ENCODE results near the gene SUSD6.

Gene SUSD6

DNA sequence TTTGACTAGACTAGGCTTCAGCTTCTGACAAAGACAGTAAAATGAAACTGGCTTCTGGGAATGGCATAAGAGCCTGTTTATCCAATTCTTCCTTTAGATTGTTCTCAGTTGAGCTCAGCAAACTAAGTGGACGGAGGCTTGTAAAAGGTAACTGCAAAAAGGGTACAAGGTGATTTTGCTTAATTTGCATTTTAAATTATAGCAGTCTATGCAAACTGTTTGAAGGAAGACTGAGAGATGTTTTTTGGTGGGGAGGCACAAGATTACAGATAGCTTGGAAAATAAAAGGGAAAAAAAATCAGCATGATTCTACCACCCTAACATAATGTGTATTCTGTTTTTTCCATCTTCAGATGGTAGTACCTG is 5.0 kb downstream of the SUSD6 start:
- H3K9ac ChIP-seq (ENCODE audit: low read depth, low read length, poor library complexity): no peak overlapping the region
- no peak overlapping the region for H2BK12ac ChIP-seq (ENCODE audit: low read length)
- no peaks in the 10 kb centered on the region for H3K9me3 ChIP-seq (replicated peaks in 1 of 2; ENCODE audit: control insufficient read depth in 2 of 2, insufficient read depth in 1 of 2, low read depth in 1 of 2, low read length in 2 of 2)
- DNase-seq (ENCODE audit: low spot score): no peak
- no peak overlapping the region for H3K14ac ChIP-seq (ENCODE audit: low read length)
- H4K91ac ChIP-seq (ENCODE audit: low read depth, low read length, poor library complexity): no peak overlapping the region
- H2BK5ac ChIP-seq (ENCODE audit: low read length): no peak overlapping the region
- no peak overlapping the region for H3K23ac ChIP-seq (ENCODE audit: low read depth, low read length, poor library complexity)
- H3K4ac ChIP-seq (ENCODE audit: low read length): no peak overlapping the region
- H3K18ac ChIP-seq (ENCODE audit: low read length): no peak overlapping the region
- H3K27ac ChIP-seq (replicated peaks; ENCODE audit: low read length): no peak overlapping the region
- no peak overlapping the region for H2AFZ ChIP-seq (ENCODE audit: low read length)
- H3K4me2 ChIP-seq (ENCODE audit: insufficient read depth, low read length, poor library complexity, severe bottlenecking): no peak overlapping the region
- no peaks in the 10 kb centered on the region for H3K27me3 ChIP-seq (ENCODE audit: control insufficient read depth in 3 of 3, insufficient read depth in 3 of 3, low read depth in 1 of 3, low read length in 3 of 3)
- H3K4me1 ChIP-seq (ENCODE audit: control insufficient read depth in 2 of 2, insufficient read depth in 1 of 2, low read depth in 1 of 2, low read length in 2 of 2): peaks cover 6 to 14% of the 10 kb centered on the region in 2 donors
- H3K4me3 ChIP-seq (ENCODE audit: low read length in 2 of 2): no peak overlapping the region
- no peak overlapping the region for H2AK5ac ChIP-seq (ENCODE audit: low read depth, low read length)
- no peak overlapping the region for H2BK15ac ChIP-seq (ENCODE audit: low read length)
- no peak overlapping the region for H4K8ac ChIP-seq (ENCODE audit: low read depth, low read length)
- H3K36me3 ChIP-seq (replicated peaks in 1 of 2; ENCODE audit: control insufficient read depth in 2 of 2, insufficient read depth in 2 of 2, low read length in 2 of 2): peaks cover 0 to 10% of the 10 kb centered on the region in 2 donors
- no peaks in the 10 kb centered on the region for H3K79me1 ChIP-seq (ENCODE audit: low read depth, low read length)
- WGBS, 2 donors (ENCODE audit: extremely low coverage in 2 of 2, insufficient read length in 2 of 2, insufficient replicate concordance in 1 of 2): no CpG with 5 or more reads among the region's 1 CpG
- H2BK120ac ChIP-seq (ENCODE audit: low read depth, low read length): no peak overlapping the region

DNA sequence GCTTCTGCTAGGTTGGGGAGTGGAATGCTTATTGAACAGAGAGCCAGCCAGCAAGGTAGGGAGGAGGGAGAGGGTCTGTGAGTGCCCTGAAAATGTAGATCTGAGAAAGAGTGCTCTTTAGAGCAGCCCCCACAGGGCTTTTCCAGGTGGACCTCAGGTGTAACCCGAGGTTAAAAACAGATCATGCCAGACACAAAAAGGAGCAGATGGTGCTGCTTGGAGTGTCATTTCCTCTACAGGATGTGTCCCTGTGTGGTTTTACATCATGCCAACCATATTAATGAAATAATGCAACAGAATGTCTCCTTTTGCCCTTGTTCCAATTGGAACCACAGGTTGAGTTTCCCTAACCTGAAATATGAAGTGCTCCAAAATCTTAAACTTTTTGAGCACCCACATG is 6.4 kb downstream of the SUSD6 start:
- Histone ChIP-seq H3K14ac (ENCODE audit: low read length) (no peak overlapping the region), H3K4ac (ENCODE audit: low read length) (no peak overlapping the region), H3K4me2 (ENCODE audit: insufficient read depth, low read length, poor library complexity, severe bottlenecking) (no peak overlapping the region), H3K4me3 (ENCODE audit: low read length in 2 of 2) (no peak overlapping the region), H3K27ac (replicated peaks; ENCODE audit: low read length) (no peak overlapping the region), H2BK15ac (ENCODE audit: low read length) (no peak overlapping the region), H2AK5ac (ENCODE audit: low read depth, low read length) (no peak overlapping the region), H2AFZ (ENCODE audit: low read length) (no peak overlapping the region), H4K91ac (ENCODE audit: low read depth, low read length, poor library complexity) (no peak overlapping the region), H2BK120ac (ENCODE audit: low read depth, low read length) (no peak overlapping the region), H4K8ac (ENCODE audit: low read depth, low read length) (no peak overlapping the region), H3K23ac (ENCODE audit: low read depth, low read length, poor library complexity) (no peak overlapping the region), H3K36me3 (replicated peaks in 1 of 2; ENCODE audit: control insufficient read depth in 2 of 2, insufficient read depth in 2 of 2, low read length in 2 of 2) (peaks cover 0 to 10% of the 10 kb centered on the region in 2 donors), H2BK12ac (ENCODE audit: low read length) (no peak overlapping the region), H2BK5ac (ENCODE audit: low read length) (no peak overlapping the region), H3K27me3 (ENCODE audit: control insufficient read depth in 3 of 3, insufficient read depth in 3 of 3, low read depth in 1 of 3, low read length in 3 of 3) (no peaks in the 10 kb centered on the region), H3K9ac (ENCODE audit: low read depth, low read length, poor library complexity) (no peak overlapping the region), H3K79me1 (ENCODE audit: low read depth, low read length) (no peaks in the 10 kb centered on the region), H3K9me3 (replicated peaks in 1 of 2; ENCODE audit: control insufficient read depth in 2 of 2, insufficient read depth in 1 of 2, low read depth in 1 of 2, low read length in 2 of 2) (no peaks in the 10 kb centered on the region), H3K18ac (ENCODE audit: low read length) (no peak overlapping the region), H3K4me1 (ENCODE audit: control insufficient read depth in 2 of 2, insufficient read depth in 1 of 2, low read depth in 1 of 2, low read length in 2 of 2) (peaks cover 6 to 14% of the 10 kb centered on the region in 2 donors)
- no CpG with 5 or more reads among the region's 1 CpG for WGBS, 2 donors (ENCODE audit: extremely low coverage in 2 of 2, insufficient read length in 2 of 2, insufficient replicate concordance in 1 of 2)
- DNase-seq (ENCODE audit: low spot score): no peak

DNA sequence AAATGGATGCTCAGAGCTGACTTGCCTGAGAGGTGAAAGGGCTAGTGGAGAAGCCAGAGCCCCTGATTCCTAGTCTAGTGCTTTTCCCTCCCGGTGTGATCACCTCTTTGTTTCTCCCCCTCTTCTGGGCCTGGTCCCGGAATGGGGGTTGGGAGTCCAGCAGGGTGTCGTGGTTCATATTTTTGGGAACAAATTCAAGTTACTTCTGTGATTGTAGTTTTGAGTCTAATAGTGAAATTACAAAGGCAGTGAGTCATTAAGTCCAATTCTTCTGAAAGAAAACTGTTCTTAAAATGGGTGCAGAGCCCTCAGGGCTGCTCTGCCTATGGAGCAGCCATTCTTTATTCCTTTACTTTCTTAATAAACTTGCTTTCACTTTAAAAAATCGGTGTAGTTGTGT is 7.6 kb downstream of the SUSD6 start:
- H3K23ac ChIP-seq (ENCODE audit: low read depth, low read length, poor library complexity): no peak overlapping the region
- WGBS, 2 donors (ENCODE audit: extremely low coverage in 2 of 2, insufficient read length in 2 of 2, insufficient replicate concordance in 1 of 2): no CpG with 5 or more reads among the region's 4 CpGs
- DNase-seq (ENCODE audit: low spot score): no peak

DNA sequence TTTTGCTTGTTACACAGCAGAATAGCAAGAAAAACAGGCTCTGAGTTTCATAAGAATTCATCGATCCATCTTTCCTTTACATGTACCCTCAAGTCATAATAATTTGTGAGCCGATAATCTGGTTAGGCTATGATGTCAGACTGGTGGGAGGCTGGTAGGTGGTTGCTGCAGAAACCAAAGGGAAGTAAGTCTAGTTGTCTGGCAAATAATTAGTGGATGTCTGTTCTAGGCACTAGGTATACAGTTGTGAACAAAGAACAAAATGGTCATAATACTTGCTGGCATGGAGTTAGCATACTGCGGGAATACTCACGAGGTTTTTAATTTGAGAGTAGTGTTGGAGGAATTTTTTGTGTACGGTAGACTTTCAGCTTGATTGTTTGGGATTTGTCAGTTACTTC is 8.8 kb downstream of the SUSD6 start:
- WGBS, 2 donors (ENCODE audit: extremely low coverage in 2 of 2, insufficient read length in 2 of 2, insufficient replicate concordance in 1 of 2): no CpG with 5 or more reads among the region's 5 CpGs
- Histone ChIP-seq H3K4ac (ENCODE audit: low read length) (no peak overlapping the region), H2BK15ac (ENCODE audit: low read length) (no peak overlapping the region), H2BK12ac (ENCODE audit: low read length) (no peak overlapping the region), H2BK120ac (ENCODE audit: low read depth, low read length) (no peak overlapping the region), H3K9ac (ENCODE audit: low read depth, low read length, poor library complexity) (no peak overlapping the region), H2AK5ac (ENCODE audit: low read depth, low read length) (no peak overlapping the region), H3K9me3 (replicated peaks in 1 of 2; ENCODE audit: control insufficient read depth in 2 of 2, insufficient read depth in 1 of 2, low read depth in 1 of 2, low read length in 2 of 2) (no peaks in the 10 kb centered on the region), H4K8ac (ENCODE audit: low read depth, low read length) (no peak overlapping the region), H3K27me3 (ENCODE audit: control insufficient read depth in 3 of 3, insufficient read depth in 3 of 3, low read depth in 1 of 3, low read length in 3 of 3) (no peaks in the 10 kb centered on the region), H2BK5ac (ENCODE audit: low read length) (no peak overlapping the region), H3K36me3 (replicated peaks in 1 of 2; ENCODE audit: control insufficient read depth in 2 of 2, insufficient read depth in 2 of 2, low read length in 2 of 2) (peaks cover 0 to 3% of the 10 kb centered on the region in 2 donors), H3K18ac (ENCODE audit: low read length) (no peak overlapping the region), H4K91ac (ENCODE audit: low read depth, low read length, poor library complexity) (no peak overlapping the region), H3K14ac (ENCODE audit: low read length) (no peak overlapping the region), H3K4me2 (ENCODE audit: insufficient read depth, low read length, poor library complexity, severe bottlenecking) (no peak overlapping the region), H3K4me3 (ENCODE audit: low read length in 2 of 2) (no peak overlapping the region), H3K79me1 (ENCODE audit: low read depth, low read length) (no peaks in the 10 kb centered on the region), H3K27ac (replicated peaks; ENCODE audit: low read length) (no peak overlapping the region), H3K23ac (ENCODE audit: low read depth, low read length, poor library complexity) (no peak overlapping the region), H3K4me1 (ENCODE audit: control insufficient read depth in 2 of 2, insufficient read depth in 1 of 2, low read depth in 1 of 2, low read length in 2 of 2) (peaks cover 7% of the 10 kb centered on the region in 2 donors), H2AFZ (ENCODE audit: low read length) (no peak overlapping the region)
- no peak for DNase-seq (ENCODE audit: low spot score)

More for the DNA sequence above, 7.6 kb downstream of the SUSD6 start:
- H3K4me2 ChIP-seq (ENCODE audit: insufficient read depth, low read length, poor library complexity, severe bottlenecking): no peak overlapping the region
- H4K91ac ChIP-seq (ENCODE audit: low read depth, low read length, poor library complexity): no peak overlapping the region
- no peak overlapping the region for H3K4me3 ChIP-seq (ENCODE audit: low read length in 2 of 2)
- H3K4me1 ChIP-seq (ENCODE audit: control insufficient read depth in 2 of 2, insufficient read depth in 1 of 2, low read depth in 1 of 2, low read length in 2 of 2): peaks cover 5 to 6% of the 10 kb centered on the region in 2 donors
- H3K36me3 ChIP-seq (replicated peaks in 1 of 2; ENCODE audit: control insufficient read depth in 2 of 2, insufficient read depth in 2 of 2, low read length in 2 of 2): peaks cover 0 to 10% of the 10 kb centered on the region in 2 donors
- no peaks in the 10 kb centered on the region for H3K79me1 ChIP-seq (ENCODE audit: low read depth, low read length)
- no peak overlapping the region for H2AK5ac ChIP-seq (ENCODE audit: low read depth, low read length)
- H2BK15ac ChIP-seq (ENCODE audit: low read length): no peak overlapping the region
- H3K27me3 ChIP-seq (ENCODE audit: control insufficient read depth in 3 of 3, insufficient read depth in 3 of 3, low read depth in 1 of 3, low read length in 3 of 3): no peaks in the 10 kb centered on the region
- H3K9ac ChIP-seq (ENCODE audit: low read depth, low read length, poor library complexity): no peak overlapping the region
- H2BK5ac ChIP-seq (ENCODE audit: low read length): no peak overlapping the region
- no peak overlapping the region for H3K27ac ChIP-seq (replicated peaks; ENCODE audit: low read length)
- no peak overlapping the region for H3K4ac ChIP-seq (ENCODE audit: low read length)
- no peak overlapping the region for H3K14ac ChIP-seq (ENCODE audit: low read length)
- H2AFZ ChIP-seq (ENCODE audit: low read length): no peak overlapping the region
- H2BK12ac ChIP-seq (ENCODE audit: low read length): no peak overlapping the region
- H2BK120ac ChIP-seq (ENCODE audit: low read depth, low read length): no peak overlapping the region
- H3K9me3 ChIP-seq (replicated peaks in 1 of 2; ENCODE audit: control insufficient read depth in 2 of 2, insufficient read depth in 1 of 2, low read depth in 1 of 2, low read length in 2 of 2): no peaks in the 10 kb centered on the region
- H3K18ac ChIP-seq (ENCODE audit: low read length): no peak overlapping the region
- H4K8ac ChIP-seq (ENCODE audit: low read depth, low read length): no peak overlapping the region
